HFFc6 (cell line): ENCODE measurements around the gene FRYL. TPM values are rescaled to one million over a fixed set of nuclear protein-coding genes. Genes with fewer than 3 reads are reported as not detected.

Source experiments
- DNase-seq: peaks from one replicate; pipeline ENCODE4 v3.0.0-alpha.2; 2018
- H3K27ac Mint-ChIP-seq: 2 replicates; pipeline ENCODE4 v1.8.0; 2020; ENCODE audit warnings: mild to moderate bottlenecking, mixed read lengths
- H3K27me3 Mint-ChIP-seq: 2 replicates; pipeline ENCODE4 v1.8.0; 2021; ENCODE audit warnings: mild to moderate bottlenecking, moderate library complexity, mixed read lengths; ENCODE audit not compliant: insufficient read depth
- H3K36me3 Mint-ChIP-seq: 2 replicates; pipeline ENCODE4 v1.8.0; 2021; ENCODE audit warnings: low read depth, mixed read lengths
- H3K4me1 Mint-ChIP-seq: 2 replicates; pipeline ENCODE4 v1.8.0; 2020; ENCODE audit warnings: low read depth, mixed read lengths
- H3K4me3 Mint-ChIP-seq: 2 replicates; pipeline ENCODE4 v1.8.0; 2020; ENCODE audit warnings: mild to moderate bottlenecking, moderate library complexity, mixed read lengths
- H3K9me3 Mint-ChIP-seq: 2 replicates; pipeline ENCODE4 v1.8.0; 2020; ENCODE audit warnings: mild to moderate bottlenecking, mixed read lengths
- CTCF ChIP-seq: fragments of 200-600 bp; sonication (generic); IDR thresholded peaks from 2 replicates; pipeline ENCODE4 v1.5.0; 2021; ENCODE audit warnings: antibody characterized with exemption, mild to moderate bottlenecking
- total RNA-seq, 6 experiments: library from RNA; stranded (reverse); fragmentation: NEBNext Ultra II Directional; extraction: Animal tissue kit (Norgen Biotek cat#: 25700); gene quantifications; 2 replicates in 1 of 6; 3 replicates in 5 of 6; pipeline ENCODE4 v1.2.3, GENCODE V29; 2021

FRYL gene
- total RNA-seq, 6 experiments from 2014 or later = 29.0 to 32.8 (median 30.4) TPM

GRCh38 chr4:48635310-48635709, 144.8 kb downstream of the FRYL start:
- no peaks in the 10 kb centered on the region for H3K36me3 Mint-ChIP-seq
- H3K4me3 Mint-ChIP-seq = no peak overlapping the region
- no peak for TF ChIP-seq CTCF
- H3K9me3 Mint-ChIP-seq = no peaks in the 10 kb centered on the region
- H3K4me1 Mint-ChIP-seq = peaks cover 11% of the 10 kb centered on the region
- peak; percentile 37 for DNase-seq
- no peaks in the 10 kb centered on the region for H3K27me3 Mint-ChIP-seq
- H3K27ac Mint-ChIP-seq = no peak overlapping the region

- no peak overlapping the region for H3K4me3 Mint-ChIP-seq
- H3K27ac Mint-ChIP-seq = no peak overlapping the region
- H3K4me1 Mint-ChIP-seq = peaks cover 6% of the 10 kb centered on the region
- no peaks in the 10 kb centered on the region for H3K27me3 Mint-ChIP-seq
- no peak for TF ChIP-seq CTCF
- no peaks in the 10 kb centered on the region for H3K36me3 Mint-ChIP-seq
- DNase-seq = no peak
- no peaks in the 10 kb centered on the region for H3K9me3 Mint-ChIP-seq
Observed at GRCh38 chr4:48634688-48635308, 145.3 kb downstream of the FRYL start.

GRCh38 chr4:48633657-48634056, 146.4 kb downstream of the FRYL start:
- Mint-ChIP-seq H3K27me3 (no peaks in the 10 kb centered on the region), H3K36me3 (no peaks in the 10 kb centered on the region), H3K27ac (no peak overlapping the region), H3K4me1 (no peaks in the 10 kb centered on the region), H3K4me3 (no peak overlapping the region), H3K9me3 (no peaks in the 10 kb centered on the region)
- DNase-seq = no peak
- no peak for TF ChIP-seq CTCF

- no peak overlapping the region for H3K27ac Mint-ChIP-seq
- DNase-seq = no peak
- TF ChIP-seq CTCF = no peak
- H3K4me1 Mint-ChIP-seq = no peaks in the 10 kb centered on the region
- H3K9me3 Mint-ChIP-seq = no peaks in the 10 kb centered on the region
- H3K4me3 Mint-ChIP-seq = no peak overlapping the region
- no peaks in the 10 kb centered on the region for H3K27me3 Mint-ChIP-seq
- H3K36me3 Mint-ChIP-seq = peaks cover 6% of the 10 kb centered on the region; the same call in 1 of the 2 replicates
Observed at GRCh38 chr4:48629458-48629857, 150.6 kb downstream of the FRYL start.

- Mint-ChIP-seq H3K4me3 (no peak overlapping the region), H3K36me3 (peaks cover 11% of the 10 kb centered on the region), H3K27ac (no peak overlapping the region), H3K4me1 (peaks cover 14% of the 10 kb centered on the region), H3K27me3 (no peaks in the 10 kb centered on the region), H3K9me3 (no peaks in the 10 kb centered on the region)
- no peak for DNase-seq
- TF ChIP-seq CTCF = no peak
Observed at GRCh38 chr4:48623182-48623780, 156.8 kb downstream of the FRYL start.
